A549 treated with AZD9567 at 1 μM for 4 hours (cell line): ENCODE results near the gene IGFBP7. TPM values are rescaled to one million over a fixed set of nuclear protein-coding genes. Genes with fewer than 3 reads are reported as not detected.

Source experiments
- total RNA-seq: library from RNA; stranded (reverse); fragments of 200-300 nt; extraction: Qiagen RNA extraction; gene quantifications from 5 replicates; pipeline ENCODE4 v1.2.3, GENCODE V29; 2022; ENCODE audit not compliant: insufficient read depth

The IGFBP7 gene, protein sequence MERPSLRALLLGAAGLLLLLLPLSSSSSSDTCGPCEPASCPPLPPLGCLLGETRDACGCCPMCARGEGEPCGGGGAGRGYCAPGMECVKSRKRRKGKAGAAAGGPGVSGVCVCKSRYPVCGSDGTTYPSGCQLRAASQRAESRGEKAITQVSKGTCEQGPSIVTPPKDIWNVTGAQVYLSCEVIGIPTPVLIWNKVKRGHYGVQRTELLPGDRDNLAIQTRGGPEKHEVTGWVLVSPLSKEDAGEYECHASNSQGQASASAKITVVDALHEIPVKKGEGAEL
- total RNA-seq: 196 to 351 TPM (median 253 TPM) in 5 replicates

DNA sequence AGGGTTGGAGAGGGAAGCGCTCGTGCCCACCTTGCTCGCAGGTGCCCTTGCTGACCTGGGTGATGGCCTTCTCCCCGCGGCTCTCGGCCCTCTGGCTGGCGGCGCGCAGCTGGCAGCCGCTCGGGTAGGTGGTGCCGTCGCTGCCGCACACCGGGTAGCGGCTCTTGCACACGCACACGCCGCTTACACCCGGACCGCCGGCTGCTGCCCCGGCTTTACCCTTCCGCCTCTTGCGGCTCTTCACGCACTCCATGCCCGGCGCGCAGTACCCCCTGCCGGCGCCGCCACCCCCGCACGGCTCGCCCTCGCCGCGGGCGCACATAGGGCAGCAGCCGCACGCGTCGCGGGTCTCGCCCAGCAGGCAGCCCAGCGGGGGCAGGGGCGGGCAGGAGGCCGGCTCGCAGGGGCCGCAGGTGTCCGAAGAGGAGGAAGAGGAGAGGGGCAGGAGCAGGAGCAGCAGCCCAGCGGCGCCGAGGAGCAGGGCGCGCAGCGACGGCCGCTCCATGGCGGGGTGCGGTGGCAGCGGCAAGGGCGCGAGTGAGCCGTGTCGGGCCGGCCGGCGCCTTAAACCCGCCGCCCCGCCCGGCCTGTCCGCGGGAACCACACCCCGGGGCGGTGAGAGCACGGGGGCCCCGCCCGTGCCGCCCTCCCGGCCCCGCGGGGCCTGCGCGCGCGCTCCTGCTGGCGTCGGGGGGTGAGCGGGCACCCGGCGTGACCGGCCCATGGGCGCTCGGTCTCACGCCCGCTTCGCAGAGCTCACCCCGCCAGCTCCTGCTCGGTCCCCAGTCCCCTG lies at the start of gene IGFBP7:
TSS of gene IGFBP7 (minus strand) at position 539 of the 793 bp plus-strand sequence. CDS start at position 505, 34 bp downstream.

Other genes starting within 250 kb of the IGFBP7 start
- gene REST, start 202.5 kb downstream of the IGFBP7 start, total RNA-seq: 7.3 to 12.0 TPM (median 8.4 TPM) in 5 replicates
- 16.5 to 17.7 TPM (median 17.5 TPM) in 5 replicates for gene NOA1, start 132.8 kb downstream of the IGFBP7 start, total RNA-seq
- gene POLR2B, start 131.5 kb downstream of the IGFBP7 start, total RNA-seq: 62.7 to 86.0 TPM (median 67.9 TPM) in 5 replicates